Measurements from ENCODE around the gene NKD1. TPM values are rescaled to one million over a fixed set of nuclear protein-coding genes. Genes with fewer than 3 reads are reported as not detected.

The NKD1 gene
- total RNA-seq, 1 experiment from 2014 or later, result 11.4 TPM

DNA sequence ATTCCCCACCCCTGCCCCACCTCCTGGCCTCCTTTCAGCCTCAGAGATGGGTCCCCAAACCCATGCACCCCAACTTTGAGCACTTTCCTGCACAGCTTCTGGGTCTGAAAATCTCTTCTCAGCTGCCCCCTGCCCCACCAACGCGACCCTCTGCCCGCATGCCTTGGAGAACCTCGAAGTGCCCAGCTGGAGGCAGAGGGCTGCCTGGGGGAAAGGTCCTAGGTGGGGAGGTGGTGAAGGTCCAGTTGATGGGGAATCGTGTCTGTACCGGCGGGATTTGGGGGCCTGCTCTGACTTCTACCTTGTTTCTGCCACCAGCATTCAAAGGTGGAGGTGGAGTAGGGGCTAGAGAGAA, 1.3 kb downstream of the NKD1 start:
- H3K9me2 ChIP-seq (ENCODE audit: insufficient read depth), result no peaks in the 10 kb centered on the region
- H2AFZ ChIP-seq (ENCODE audit: low read depth, low read length, poor library complexity, severe bottlenecking), result no peak overlapping the region
- intact Hi-C loops (cut with micrococcal nuclease), result loop anchor here (10.0 kb wide), 1 partner anchor 175 kb away; no protein-coding TSS in a partner anchor
- TF ChIP-seq REST (IDR thresholded peaks at IDR 0.05; ENCODE audit: low read depth) (no peak), RAD21 (IDR thresholded peaks at IDR 0.05; ENCODE audit: low read depth) (no peak), SIN3A (IDR thresholded peaks at IDR 0.05; ENCODE audit: low read depth) (no peak), YY1 (IDR thresholded peaks at IDR 0.05; ENCODE audit: extremely low read depth, insufficient replicate concordance, low read depth, low read length) (no peak), SRF (IDR thresholded peaks at IDR 0.05; ENCODE audit: low read depth) (no peak), CTCF (IDR thresholded peaks at IDR 0.05 in 2 of 3, conservative IDR thresholded peaks at IDR 0.05 in 1 of 3; ENCODE audit: borderline replicate concordance in 1 of 3, insufficient read depth in 1 of 3, low read depth in 2 of 3, low read length in 2 of 3) (no peak), CBX3 (IDR thresholded peaks at IDR 0.05; ENCODE audit: low read depth) (no peak), ZFX (IDR thresholded peaks at IDR 0.05) (no peak), POLR2AphosphoS5 (IDR thresholded peaks at IDR 0.05; ENCODE audit: low read depth, low read length) (no peak), MAX (IDR thresholded peaks at IDR 0.05) (no peak), CEBPB (IDR thresholded peaks at IDR 0.05; ENCODE audit: low read depth) (no peak), ELF1 (IDR thresholded peaks at IDR 0.05; ENCODE audit: borderline replicate concordance, low read depth) (no peak), TCF7L2 (IDR thresholded peaks at IDR 0.05; ENCODE audit: borderline replicate concordance, extremely low read depth, insufficient read depth, insufficient read length) (no peak), EGR1 (IDR thresholded peaks at IDR 0.05; ENCODE audit: low read depth) (no peak), SP1 (IDR thresholded peaks at IDR 0.05; ENCODE audit: low read depth) (no peak), POLR2A (IDR thresholded peaks at IDR 0.05; ENCODE audit: borderline replicate concordance, extremely low read depth, insufficient read depth, insufficient read length) (no peak)
- TF ChIP-seq, protein P1, sequence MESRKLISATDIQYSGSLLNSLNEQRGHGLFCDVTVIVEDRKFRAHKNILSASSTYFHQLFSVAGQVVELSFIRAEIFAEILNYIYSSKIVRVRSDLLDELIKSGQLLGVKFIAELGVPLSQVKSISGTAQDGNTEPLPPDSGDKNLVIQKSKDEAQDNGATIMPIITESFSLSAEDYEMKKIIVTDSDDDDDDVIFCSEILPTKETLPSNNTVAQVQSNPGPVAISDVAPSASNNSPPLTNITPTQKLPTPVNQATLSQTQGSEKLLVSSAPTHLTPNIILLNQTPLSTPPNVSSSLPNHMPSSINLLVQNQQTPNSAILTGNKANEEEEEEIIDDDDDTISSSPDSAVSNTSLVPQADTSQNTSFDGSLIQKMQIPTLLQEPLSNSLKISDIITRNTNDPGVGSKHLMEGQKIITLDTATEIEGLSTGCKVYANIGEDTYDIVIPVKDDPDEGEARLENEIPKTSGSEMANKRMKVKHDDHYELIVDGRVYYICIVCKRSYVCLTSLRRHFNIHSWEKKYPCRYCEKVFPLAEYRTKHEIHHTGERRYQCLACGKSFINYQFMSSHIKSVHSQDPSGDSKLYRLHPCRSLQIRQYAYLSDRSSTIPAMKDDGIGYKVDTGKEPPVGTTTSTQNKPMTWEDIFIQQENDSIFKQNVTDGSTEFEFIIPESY (IDR thresholded peaks at IDR 0.05; ENCODE audit: extremely low read depth, insufficient replicate concordance, low read length), result no peak
- RAD21 ChIA-PET (ENCODE audit: low non-redundant PET in 1 of 2, low total read pairs in 2 of 2, uncharacterized antibody in 2 of 2, unreplicated experiment in 2 of 2), result no interaction called here
- H3K36me3 ChIP-seq (ENCODE audit: control insufficient read depth in 1 of 2, insufficient read depth in 2 of 2, low read length in 2 of 2), result no peaks in the 10 kb centered on the region
- CTCF ChIA-PET, result no interaction called here
- H3K4me1 ChIP-seq (ENCODE audit: control insufficient read depth in 1 of 2, insufficient read depth in 2 of 2, low read length in 2 of 2), result peaks cover 0 to 15% of the 10 kb centered on the region in 2 experiments; a peak in 3 of 4 replicates
- H3K9me3 ChIP-seq (ENCODE audit: control insufficient read depth in 1 of 2, insufficient read depth in 1 of 2, low read depth in 1 of 2, low read length in 2 of 2), result no peaks in the 10 kb centered on the region
- POLR2A ChIA-PET, result no interaction called here
- H3K79me2 ChIP-seq (ENCODE audit: insufficient read depth, low read length), result no peaks in the 10 kb centered on the region
- ATAC-seq (no peak), DNase-seq (ENCODE audit: low read depth, low spot score) (no peak)
- no TSS peak for BruUV-seq (replicated peaks)
- 0 out of 2 replicates have a peak, but pooled peaks cover 4% of the 10 kb centered on the region for H3K27me3 ChIP-seq (ENCODE audit: insufficient read depth, low read length)
- H3K27ac ChIP-seq (ENCODE audit: low read depth, low read length), result no peak overlapping the region
- no peak overlapping the region for H3K4me3 ChIP-seq (replicated peaks in 1 of 2; ENCODE audit: low read depth in 1 of 2, low read length in 2 of 2)
- H4K20me1 ChIP-seq (ENCODE audit: insufficient read depth), result no peaks in the 10 kb centered on the region
- H3K9ac ChIP-seq (ENCODE audit: low read length), result no peak overlapping the region
- peak overlapping the region; percentile 84; the same call in 1 of the 2 replicates for H3K4me2 ChIP-seq (ENCODE audit: low read length)
